ENCODE data around the gene SLC6A17. TPM values are rescaled to one million over a fixed set of nuclear protein-coding genes. Genes with fewer than 3 reads are reported as not detected.

SLC6A17 gene
- total RNA-seq, 2 experiments from 2014 or later, result 0.04 to 0.10 TPM

GRCh38 chr1:110240476-110241210, 90.3 kb downstream of the SLC6A17 start:
- peaks cover 43% of the 10 kb centered on the region for H3K4me1 Mint-ChIP-seq
- H3K9me3 Mint-ChIP-seq, result no peaks in the 10 kb centered on the region
- peaks cover 8% of the 10 kb centered on the region for H3K36me3 Mint-ChIP-seq
- H3K27ac Mint-ChIP-seq, result no peak overlapping the region
- H3K4me3 Mint-ChIP-seq, result no peak overlapping the region
- DNase-seq, result no peak
- no peaks in the 10 kb centered on the region for H3K27me3 Mint-ChIP-seq

- no peak overlapping the region for H3K27ac Mint-ChIP-seq
- no peak overlapping the region for H3K4me3 Mint-ChIP-seq
- no peaks in the 10 kb centered on the region for H3K27me3 Mint-ChIP-seq
- DNase-seq, result no peak
- no peaks in the 10 kb centered on the region for H3K9me3 Mint-ChIP-seq
- peaks cover 8% of the 10 kb centered on the region for H3K36me3 Mint-ChIP-seq
- H3K4me1 Mint-ChIP-seq, result peaks cover 34% of the 10 kb centered on the region
Measured at GRCh38 chr1:110241516-110241915, 91.2 kb downstream of the SLC6A17 start.

- H3K4me3 Mint-ChIP-seq, result no peak overlapping the region
Measured at GRCh38 chr1:110242062-110242461, 91.8 kb downstream of the SLC6A17 start.

GRCh38 chr1:110242731-110243130, 92.4 kb downstream of the SLC6A17 start:
- Mint-ChIP-seq H3K27me3 (no peaks in the 10 kb centered on the region), H3K4me1 (peaks cover 26% of the 10 kb centered on the region), H3K36me3 (peaks cover 7% of the 10 kb centered on the region), H3K9me3 (no peaks in the 10 kb centered on the region), H3K4me3 (no peak overlapping the region), H3K27ac (no peak overlapping the region)
- DNase-seq, result no peak

More at GRCh38 chr1:110242062-110242461, 91.8 kb downstream of the SLC6A17 start:
- no peaks in the 10 kb centered on the region for H3K9me3 Mint-ChIP-seq
- no peak overlapping the region for H3K27ac Mint-ChIP-seq
- no peaks in the 10 kb centered on the region for H3K27me3 Mint-ChIP-seq
- H3K4me1 Mint-ChIP-seq, result peaks cover 30% of the 10 kb centered on the region
- H3K36me3 Mint-ChIP-seq, result peaks cover 7% of the 10 kb centered on the region
- no peak for DNase-seq

- peaks cover 24% of the 10 kb centered on the region for H3K4me1 Mint-ChIP-seq
- DNase-seq, result no peak
- H3K4me3 Mint-ChIP-seq, result no peak overlapping the region
- no peaks in the 10 kb centered on the region for H3K27me3 Mint-ChIP-seq
- H3K27ac Mint-ChIP-seq, result no peak overlapping the region
- peaks cover 7% of the 10 kb centered on the region for H3K36me3 Mint-ChIP-seq
- H3K9me3 Mint-ChIP-seq, result no peaks in the 10 kb centered on the region
Measured at GRCh38 chr1:110243146-110243545, 92.9 kb downstream of the SLC6A17 start.

GRCh38 chr1:110243574-110243973, 93.3 kb downstream of the SLC6A17 start:
- H3K36me3 Mint-ChIP-seq, result peaks cover 7% of the 10 kb centered on the region
- H3K9me3 Mint-ChIP-seq, result no peaks in the 10 kb centered on the region
- DNase-seq, result no peak
- no peaks in the 10 kb centered on the region for H3K27me3 Mint-ChIP-seq
- no peak overlapping the region for H3K27ac Mint-ChIP-seq
- peaks cover 20% of the 10 kb centered on the region for H3K4me1 Mint-ChIP-seq
- no peak overlapping the region for H3K4me3 Mint-ChIP-seq

GRCh38 chr1:110245876-110246620, 95.8 kb downstream of the SLC6A17 start:
- Mint-ChIP-seq H3K9me3 (no peaks in the 10 kb centered on the region), H3K36me3 (peaks cover 1% of the 10 kb centered on the region), H3K27me3 (no peaks in the 10 kb centered on the region), H3K4me3 (no peak overlapping the region), H3K4me1 (peaks cover 8% of the 10 kb centered on the region), H3K27ac (no peak overlapping the region)
- DNase-seq, result no peak

GRCh38 chr1:110248746-110249145, 98.5 kb downstream of the SLC6A17 start:
- Mint-ChIP-seq H3K9me3 (no peaks in the 10 kb centered on the region), H3K27me3 (no peaks in the 10 kb centered on the region), H3K27ac (no peak overlapping the region), H3K36me3 (no peaks in the 10 kb centered on the region), H3K4me1 (peaks cover 1% of the 10 kb centered on the region), H3K4me3 (no peak overlapping the region)
- DNase-seq, result no peak

- no peak for DNase-seq
- H3K27me3 Mint-ChIP-seq, result no peaks in the 10 kb centered on the region
- H3K36me3 Mint-ChIP-seq, result no peaks in the 10 kb centered on the region
- no peaks in the 10 kb centered on the region for H3K9me3 Mint-ChIP-seq
- no peak overlapping the region for H3K4me3 Mint-ChIP-seq
- H3K27ac Mint-ChIP-seq, result no peak overlapping the region
- H3K4me1 Mint-ChIP-seq, result no peaks in the 10 kb centered on the region
Measured at GRCh38 chr1:110249256-110249655, 99.0 kb downstream of the SLC6A17 start.

- Mint-ChIP-seq H3K27me3 (no peaks in the 10 kb centered on the region), H3K4me3 (no peak overlapping the region), H3K36me3 (no peaks in the 10 kb centered on the region), H3K4me1 (no peaks in the 10 kb centered on the region), H3K27ac (no peak overlapping the region), H3K9me3 (no peaks in the 10 kb centered on the region)
- no peak for DNase-seq
Measured at GRCh38 chr1:110250008-110250407, 99.7 kb downstream of the SLC6A17 start.

GRCh38 chr1:110250749-110251148, 100.5 kb downstream of the SLC6A17 start:
- DNase-seq, result no peak
- Mint-ChIP-seq H3K36me3 (no peaks in the 10 kb centered on the region), H3K27me3 (no peaks in the 10 kb centered on the region)

More at GRCh38 chr1:110250749-110251148, 100.5 kb downstream of the SLC6A17 start:
- Mint-ChIP-seq H3K9me3 (no peaks in the 10 kb centered on the region), H3K4me3 (no peak overlapping the region), H3K4me1 (peaks cover 2% of the 10 kb centered on the region), H3K27ac (no peak overlapping the region)

Other genes with a start within 250 kb of the SLC6A17 start
- gene CSF1, start 239.6 kb upstream of the SLC6A17 start, total RNA-seq, result 10 to 100 TPM; 21.2 to 24.9 TPM
- 10 to 100 TPM; 67.9 to 68.6 TPM for gene AHCYL1, start 165.7 kb upstream of the SLC6A17 start, total RNA-seq
- 10 to 100 TPM; 29.9 to 31.8 TPM for gene STRIP1, start 115.9 kb upstream of the SLC6A17 start, total RNA-seq
- gene ALX3, start 79.8 kb upstream of the SLC6A17 start, total RNA-seq, result not detected
- gene UBL4B, start 38.1 kb upstream of the SLC6A17 start, total RNA-seq, result not detected
- 1 to 10 TPM; 6.9 to 8.0 TPM for gene KCNC4, start 59.8 kb downstream of the SLC6A17 start, total RNA-seq
- gene RBM15, start 188.9 kb downstream of the SLC6A17 start, total RNA-seq, result 10 to 100 TPM; 69.8 to 71.0 TPM
- gene SLC16A4, start 240.5 kb downstream of the SLC6A17 start, total RNA-seq, result under 1 TPM; 0.20 to 0.21 TPM